Myocyte (in vitro differentiated cells): ENCODE measurements around the gene SH3PXD2B. TPM values are rescaled to one million over a fixed set of nuclear protein-coding genes. Genes with fewer than 3 reads are reported as not detected.
A peak's percentile ranks its signal among the peaks of the same experiment; 100 is the strongest.
"Not testable (repeated sequence)": the region's sequence is repeated elsewhere in the genome, so short reads cannot be mapped to it uniquely, and the experiment has no call there.

Experiments
- DNase-seq: peaks from one replicate; pipeline ENCODE4 v3.0.0-alpha.2; 2012; ENCODE audit warnings: low read depth
- total RNA-seq: library from RNA; depleted of rRNA; stranded (reverse); fragments of >200 nt; gene quantifications from 2 replicates; pipeline ENCODE4 v1.2.3, GENCODE V29; 2014

Gene SH3PXD2B
- total RNA-seq, 1 donor from 2014 or later, result 28.8 TPM

- DNase-seq, result no peak
Measured at GRCh38 chr5:172371684-172372083, 82.6 kb downstream of the SH3PXD2B start.

DNA sequence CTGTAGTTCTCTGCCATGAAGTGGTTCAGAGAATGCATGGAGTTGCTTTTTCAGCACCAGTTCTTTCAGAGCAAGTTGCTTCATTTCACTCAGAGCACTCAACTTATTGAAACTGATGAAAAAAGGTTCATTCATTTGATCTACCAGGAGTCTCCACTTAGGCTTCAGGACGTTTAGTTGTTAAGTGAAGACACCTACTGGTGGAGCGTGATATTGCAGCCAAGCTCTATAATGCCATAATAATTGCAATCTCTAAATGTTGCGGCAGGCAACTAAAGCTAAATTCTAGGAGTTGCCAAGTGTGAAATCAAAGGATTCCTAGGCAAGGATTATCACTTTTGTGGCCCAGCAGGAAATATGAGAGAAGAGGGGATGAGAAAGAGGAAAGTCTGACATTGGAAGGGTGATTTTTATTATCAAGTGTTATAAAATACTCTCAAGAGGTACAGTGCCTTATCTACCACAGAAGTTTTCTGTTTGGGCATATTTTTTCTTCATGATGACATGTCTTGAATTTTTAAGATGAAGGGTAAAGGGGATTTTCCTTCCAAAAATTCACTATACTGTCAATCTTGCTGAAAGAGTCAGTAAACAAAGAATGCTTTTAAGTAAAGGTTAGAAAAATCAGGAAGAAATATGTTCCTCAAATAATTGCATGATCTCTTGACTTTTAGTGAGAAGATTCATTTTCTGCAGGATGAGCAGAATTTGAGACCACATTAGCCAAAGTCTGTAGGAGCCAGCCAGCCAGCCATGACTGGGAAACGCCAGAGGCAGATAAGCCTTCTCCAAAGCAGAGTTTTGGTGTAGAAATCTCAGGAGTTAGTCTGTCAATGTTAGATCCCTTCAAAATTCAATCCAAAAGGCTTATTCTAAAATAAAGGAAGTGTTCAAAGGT lies 83.4 kb downstream of the SH3PXD2B start:
- DNase-seq, result peak; percentile 50

DNA sequence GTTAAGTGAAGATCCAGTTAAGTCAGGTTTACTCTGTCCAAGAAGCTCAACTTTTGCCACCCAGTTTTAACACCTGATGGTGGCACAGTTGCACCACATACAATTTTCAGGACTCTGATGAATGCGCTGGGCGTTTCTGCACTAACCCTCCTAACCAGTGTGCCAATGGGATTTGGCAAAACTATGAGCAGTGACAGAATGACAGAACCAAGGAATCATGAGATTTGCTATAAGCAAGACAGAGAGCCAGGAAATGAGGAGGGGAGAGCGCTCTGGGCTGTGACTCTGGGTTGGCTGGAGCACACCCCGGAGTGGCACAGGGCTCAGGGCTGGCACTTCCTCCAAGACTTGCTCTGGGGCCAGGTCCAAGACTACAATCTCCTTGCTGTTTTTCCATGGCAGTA lies 84.1 kb downstream of the SH3PXD2B start:
- no peak for DNase-seq

DNA sequence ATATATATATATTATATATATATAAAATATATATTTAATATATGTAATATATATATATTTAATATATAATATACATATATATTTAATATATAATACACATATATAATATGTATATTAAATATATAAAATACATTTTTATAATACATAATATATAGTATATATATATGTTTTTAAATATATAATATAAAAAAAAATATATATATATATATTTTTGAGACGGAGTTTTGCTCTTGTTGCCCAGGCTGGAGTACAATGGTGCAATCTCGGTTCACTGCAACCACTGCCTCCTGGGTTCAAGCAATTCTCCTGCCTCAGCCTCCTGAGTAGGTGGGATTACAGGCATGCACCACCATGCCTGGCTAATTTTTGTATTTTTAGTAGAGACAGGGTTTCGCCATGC lies 85.6 kb downstream of the SH3PXD2B start:
- DNase-seq, result not testable (repeated sequence)

- DNase-seq, result no peak
Measured at GRCh38 chr5:172365948-172366608, 88.2 kb downstream of the SH3PXD2B start.

GRCh38 chr5:172364773-172365172 lies 89.6 kb downstream of the SH3PXD2B start:
- no peak for DNase-seq

DNA sequence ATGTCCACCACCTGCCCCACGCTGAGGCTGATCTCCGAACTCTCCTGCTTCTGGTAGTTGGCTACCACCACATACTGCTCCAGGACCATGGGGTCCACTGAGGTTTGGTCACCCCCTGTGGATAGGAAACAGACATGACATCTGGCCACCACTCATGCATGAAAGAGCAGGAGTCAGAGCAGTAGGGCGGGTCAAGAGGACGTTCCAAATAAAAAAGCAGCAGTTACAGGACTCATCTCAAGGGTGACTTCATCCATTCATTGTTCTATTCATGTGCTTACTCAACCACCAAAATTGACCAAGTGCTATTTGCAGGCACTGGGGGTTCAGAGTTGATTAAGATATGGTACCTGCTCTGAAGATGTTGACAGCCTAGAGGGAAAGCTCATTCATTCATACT lies 91.6 kb downstream of the SH3PXD2B start:
- peak; percentile 46 for DNase-seq

- peak; percentile 94 for DNase-seq
Measured at GRCh38 chr5:172361566-172362238, 92.6 kb downstream of the SH3PXD2B start.

DNA sequence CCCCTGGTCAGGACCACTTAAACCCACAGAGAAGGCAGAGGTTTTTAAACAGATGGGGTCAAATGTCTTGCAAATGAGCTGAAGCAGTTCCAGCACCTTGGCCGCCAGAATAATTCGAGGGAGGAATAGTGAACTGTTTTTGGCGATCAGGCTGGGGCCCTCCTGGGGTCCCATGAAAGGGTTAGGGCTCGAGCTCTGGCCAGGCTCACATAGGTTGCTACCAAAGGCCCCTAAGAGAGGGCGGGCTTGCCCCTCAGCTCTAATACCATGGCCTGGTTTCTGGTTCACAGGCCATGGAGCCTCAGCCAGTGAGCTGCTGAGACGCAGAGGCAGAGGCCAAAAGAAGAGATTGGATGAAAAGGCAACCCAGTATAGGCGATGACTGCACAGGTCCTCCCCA lies 96.0 kb downstream of the SH3PXD2B start:
- no peak for DNase-seq

DNA sequence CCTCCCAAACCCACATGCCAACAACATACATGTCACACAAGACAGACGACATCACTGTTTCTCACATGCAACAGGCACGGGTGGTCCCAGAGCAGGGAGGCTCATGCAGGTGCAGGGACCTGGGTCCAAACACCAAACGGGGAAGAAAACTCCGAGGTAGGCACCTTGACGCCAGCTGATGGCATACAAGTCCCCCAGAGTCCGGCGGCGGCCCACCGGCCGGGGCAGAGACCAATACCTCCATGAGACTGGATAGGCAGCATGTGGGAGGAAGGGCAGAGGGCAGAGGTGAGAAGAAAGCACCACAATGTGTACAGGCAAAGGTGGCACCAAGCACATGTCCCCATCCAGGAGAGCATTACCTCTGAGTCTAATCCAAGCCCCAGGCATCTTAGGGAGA lies 97.8 kb downstream of the SH3PXD2B start:
- DNase-seq, result no peak

GRCh38 chr5:172356047-172356446 lies 98.3 kb downstream of the SH3PXD2B start:
- DNase-seq, result no peak

DNA sequence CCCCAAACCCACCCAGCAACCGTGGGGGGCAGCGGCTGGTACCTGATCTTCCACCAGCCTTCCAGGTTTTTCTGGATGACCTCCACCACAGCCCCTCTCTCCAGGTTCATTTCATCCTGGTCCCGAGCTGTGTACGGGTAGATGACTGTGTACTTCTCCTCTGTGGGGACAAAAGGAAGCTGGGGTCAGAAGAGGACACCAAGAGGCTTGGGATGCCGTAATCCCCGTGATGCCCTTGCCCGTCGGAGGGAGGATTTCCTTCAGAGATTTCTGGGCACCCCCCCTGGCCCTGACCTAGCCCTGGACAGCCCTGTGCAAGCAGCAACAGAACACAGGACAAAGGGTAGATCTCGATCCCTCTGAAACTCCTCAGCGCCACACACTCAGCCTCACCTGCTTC lies 100.5 kb downstream of the SH3PXD2B start:
- no peak for DNase-seq

GRCh38 chr5:172353271-172353812 lies 101.0 kb downstream of the SH3PXD2B start:
- no peak for DNase-seq

GRCh38 chr5:172352526-172352925 lies 101.8 kb downstream of the SH3PXD2B start:
- DNase-seq, result not testable (repeated sequence)

- no peak for DNase-seq
Measured at GRCh38 chr5:172351240-172351778, 103.0 kb downstream of the SH3PXD2B start.

- no peak for DNase-seq
Measured at GRCh38 chr5:172350212-172351181, 103.8 kb downstream of the SH3PXD2B start.

GRCh38 chr5:172348733-172349132 lies 105.6 kb downstream of the SH3PXD2B start:
- DNase-seq, result not testable (repeated sequence)

GRCh38 chr5:172348084-172348483 lies 106.2 kb downstream of the SH3PXD2B start:
- DNase-seq, result no peak

- peak; percentile 59 for DNase-seq
Measured at GRCh38 chr5:172347496-172348052, 106.8 kb downstream of the SH3PXD2B start.

- no peak for DNase-seq
Measured at GRCh38 chr5:172345881-172346280, 108.4 kb downstream of the SH3PXD2B start.
